BLaER1 treated with 17β-estradiol and CSF1 and Interleukin-3, amounts not matched to agents 10 nM and 100 nM (cell line): ENCODE measurements around the gene GLS.

Experiments
- H3K27ac ChIP-seq, 11 experiments: shearing (Covaris generic); formaldehyde crosslinking; 2 replicates each; pipeline ENCODE4 v1.8.1; 2022
- H3K27me3 ChIP-seq, 11 experiments: shearing (Covaris generic); formaldehyde crosslinking; 2 replicates each; pipeline ENCODE4 v1.8.1; 2022
- H3K36me3 ChIP-seq, 11 experiments: shearing (Covaris generic); formaldehyde crosslinking; 2 replicates each; pipeline ENCODE4 v1.8.1; 2022
- H3K4me1 ChIP-seq, 10 experiments: shearing (Covaris generic); formaldehyde crosslinking; 2 replicates each; pipeline ENCODE4 v1.8.1; 2022
- H3K4me2 ChIP-seq, 11 experiments: shearing (Covaris generic); formaldehyde crosslinking; 2 replicates each; pipeline ENCODE4 v1.8.1; 2022
- H3K4me3 ChIP-seq, 10 experiments: shearing (Covaris generic); formaldehyde crosslinking; 2 replicates each; pipeline ENCODE4 v1.8.1; 2022
- H3K9ac ChIP-seq, 11 experiments: shearing (Covaris generic); formaldehyde crosslinking; 2 replicates each; pipeline ENCODE4 v1.8.1; 2022
- H3K9me3 ChIP-seq, 11 experiments: shearing (Covaris generic); formaldehyde crosslinking; replicated peaks in 1 of 11; 2 replicates each; pipeline ENCODE4 v1.8.1; 2022
- H4K20me1 ChIP-seq, 11 experiments: shearing (Covaris generic); formaldehyde crosslinking; 2 replicates each; pipeline ENCODE4 v1.8.1; 2022
- Cebpa-rat ChIP-seq, 11 experiments: shearing (Covaris generic); IDR thresholded peaks; 2 replicates each; pipeline ENCODE4 v1.8.1; 2022

The GLS gene

DNA sequence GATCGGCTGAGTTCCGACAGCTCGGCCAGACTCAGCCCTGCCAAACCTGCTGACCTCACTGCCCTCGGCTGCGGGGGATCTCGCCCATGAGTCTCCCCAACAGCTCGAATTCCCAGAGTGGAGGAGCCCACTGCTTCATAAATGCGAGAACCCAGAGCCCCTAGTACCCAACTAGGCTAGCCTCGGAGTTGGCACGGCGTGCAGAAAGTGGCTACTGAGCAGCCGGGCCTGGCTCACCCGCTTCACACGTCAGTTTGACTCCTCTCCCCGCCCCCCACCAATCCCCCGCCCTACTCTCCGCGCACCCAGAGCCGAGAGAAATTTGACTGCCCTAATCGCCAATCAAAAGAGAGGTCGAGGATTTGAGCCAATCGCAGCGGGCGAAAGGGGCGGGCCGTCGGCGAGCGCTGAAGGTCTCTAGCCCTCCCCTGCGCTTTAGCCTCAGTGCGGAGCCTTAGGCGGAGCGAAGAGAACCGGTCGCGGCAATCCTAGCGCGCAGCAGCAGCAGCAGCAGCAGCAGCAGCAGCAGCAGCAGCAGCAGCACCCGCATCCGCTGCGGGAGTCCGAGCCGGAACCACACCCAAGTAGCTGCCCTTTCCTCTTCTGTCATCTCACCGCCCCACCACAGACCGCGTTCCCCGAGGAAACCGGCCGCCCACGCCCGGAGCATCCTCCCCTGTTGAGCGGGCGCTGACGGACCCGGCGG lies at the start of gene GLS:
Gene GLS, plus strand, starts transcription at position 444 of the 706 bp plus-strand sequence. CDS start 264 bp downstream, outside the sequence.
- Histone ChIP-seq H3K9ac (peak within 1 kb of the TSS; percentile 88 to 99 (median 98)), H3K4me2 (peak within 1 kb of the TSS; percentile 87 to 96 (median 92)), H3K36me3 (peaks cover 0 to 26% (median 10%) of the 10 kb centered on the region in 11 experiments; a peak in 13 of 22 replicates), H3K4me3 (peak within 1 kb of the TSS; percentile 87 to 100 (median 99)), H3K4me1 (peaks cover 47 to 58% (median 54%) of the 10 kb centered on the region in 10 experiments), H3K27ac (peak within 1 kb of the TSS; percentile 70 to 98 (median 97)), H3K27me3 (no peaks in the 10 kb centered on the region), H3K9me3 (no peaks in the 10 kb centered on the region), H4K20me1 (peaks cover 24 to 49% (median 41%) of the 10 kb centered on the region in 11 experiments; a peak in 21 of 22 replicates)
- no peak for TF ChIP-seq Cebpa-rat (IDR thresholded peaks at IDR 0.05)

DNA sequence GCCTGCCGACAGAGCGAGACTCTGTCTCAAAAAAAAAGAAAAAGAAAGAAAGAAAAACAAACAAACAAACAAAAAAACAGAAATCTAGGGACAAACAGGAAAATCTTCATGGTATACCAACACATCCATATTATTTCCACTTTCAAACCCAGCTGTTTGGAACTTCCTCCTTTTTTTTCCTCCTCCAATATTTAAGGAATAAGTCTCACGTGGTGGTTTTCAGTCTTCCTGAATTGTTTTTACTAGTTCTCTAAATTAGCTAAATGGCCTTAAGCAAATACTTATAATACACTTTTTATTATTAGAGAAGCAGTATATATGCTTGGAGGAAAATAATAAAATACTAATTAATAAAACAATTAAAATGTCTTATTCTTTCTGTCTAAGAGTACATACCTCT lies 48.7 kb upstream of the GLS start:
- Histone ChIP-seq H3K9ac (no peak overlapping the region), H3K9me3 (no peaks in the 10 kb centered on the region), H3K4me1 (no peaks in the 10 kb centered on the region), H4K20me1 (no peaks in the 10 kb centered on the region), H3K4me2 (0 out of 22 replicates have a peak overlapping the region, but pooled peaks of 1 of the 11 experiments have one; percentile 3), H3K36me3 (no peaks in the 10 kb centered on the region), H3K4me3 (no peak overlapping the region), H3K27me3 (no peaks in the 10 kb centered on the region), H3K27ac (no peak overlapping the region)
- TF ChIP-seq Cebpa-rat (IDR thresholded peaks at IDR 0.05) = no peak

DNA sequence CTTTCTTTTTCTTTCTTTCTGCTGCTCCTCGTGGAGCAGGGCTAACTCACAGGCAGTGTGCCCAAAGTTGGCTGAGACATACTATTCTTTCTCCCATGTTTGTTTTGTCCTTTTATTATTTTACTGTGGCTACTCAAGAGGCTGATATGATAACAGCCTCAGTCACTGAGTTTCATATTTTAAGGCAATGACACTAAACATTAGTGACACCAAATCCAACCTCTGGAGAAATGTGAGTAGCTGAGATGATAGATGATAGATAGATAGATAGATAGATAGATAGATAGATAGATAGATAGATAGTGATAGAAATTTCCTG lies 45.8 kb upstream of the GLS start:
- Histone ChIP-seq H3K4me3 (no peak overlapping the region), H3K27ac (no peak overlapping the region), H3K27me3 (no peaks in the 10 kb centered on the region), H3K4me2 (no peak overlapping the region), H4K20me1 (no peaks in the 10 kb centered on the region), H3K9me3 (no peaks in the 10 kb centered on the region), H3K9ac (no peak overlapping the region), H3K4me1 (peaks cover 0 to 11% (median 0%) of the 10 kb centered on the region in 10 experiments; a peak in 6 of 20 replicates), H3K36me3 (no peaks in the 10 kb centered on the region)
- no peak for TF ChIP-seq Cebpa-rat (IDR thresholded peaks at IDR 0.05)

DNA sequence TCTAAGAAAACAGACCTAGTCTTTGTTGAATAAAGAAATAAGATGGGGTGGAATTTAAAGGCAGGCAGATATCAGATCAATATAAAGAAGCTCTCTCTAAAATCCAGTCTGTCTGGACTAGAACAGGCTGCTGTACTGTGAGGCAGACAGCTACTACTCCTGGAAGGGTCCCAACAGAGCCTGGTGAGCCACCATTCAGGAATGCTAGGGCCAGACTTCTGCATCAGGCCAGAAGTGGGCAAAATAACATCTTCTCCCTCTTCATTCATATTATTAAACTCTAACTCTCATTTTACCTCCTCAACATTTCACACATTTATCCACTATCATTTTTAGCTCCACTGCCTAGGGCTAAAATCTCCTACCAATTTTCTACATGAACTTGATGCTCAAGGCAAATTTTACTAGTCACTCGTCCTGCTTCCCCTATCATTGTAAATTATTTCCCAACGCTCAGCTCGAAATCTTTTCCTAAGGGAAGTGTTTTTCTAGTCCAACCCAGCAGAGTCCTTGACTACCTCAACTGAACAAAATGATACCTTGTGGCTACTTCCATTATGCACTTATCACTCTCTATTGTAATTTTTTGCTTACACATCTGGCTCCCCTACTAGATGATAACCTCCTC lies 45.2 kb upstream of the GLS start:
- no peak for TF ChIP-seq Cebpa-rat (IDR thresholded peaks at IDR 0.05)
- no peaks in the 10 kb centered on the region for H4K20me1 ChIP-seq
- H3K4me1 ChIP-seq = peaks cover 0 to 11% (median 0%) of the 10 kb centered on the region in 10 experiments; a peak in 6 of 20 replicates
- no peaks in the 10 kb centered on the region for H3K36me3 ChIP-seq
- no peak overlapping the region for H3K4me2 ChIP-seq
- H3K27ac ChIP-seq = no peak overlapping the region
- no peaks in the 10 kb centered on the region for H3K9me3 ChIP-seq
- no peak overlapping the region for H3K9ac ChIP-seq
- H3K27me3 ChIP-seq = no peaks in the 10 kb centered on the region
- H3K4me3 ChIP-seq = no peak overlapping the region

DNA sequence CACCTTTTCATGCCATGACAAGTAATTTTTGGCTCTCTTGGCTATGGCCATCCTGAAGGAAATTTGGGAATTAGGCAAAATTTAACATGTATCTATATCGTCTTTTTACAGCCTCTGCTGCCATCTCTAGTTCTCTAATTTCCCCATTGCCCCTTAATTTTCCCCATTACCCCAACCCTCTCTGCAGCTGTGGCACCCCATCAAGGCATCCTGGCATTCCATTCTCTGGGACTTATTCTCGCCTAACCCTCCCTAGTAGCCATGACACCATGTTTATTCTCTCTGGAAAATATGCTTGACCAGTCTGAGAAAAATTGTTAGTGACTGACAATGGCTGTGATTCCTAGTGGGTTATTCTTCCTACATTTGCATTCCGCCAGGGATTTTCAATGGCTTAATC lies 43.9 kb upstream of the GLS start:
- H3K4me2 ChIP-seq = no peak overlapping the region
- TF ChIP-seq Cebpa-rat (IDR thresholded peaks at IDR 0.05) = no peak
- no peaks in the 10 kb centered on the region for H3K27me3 ChIP-seq
- H3K9ac ChIP-seq = no peak overlapping the region
- H3K9me3 ChIP-seq = no peaks in the 10 kb centered on the region
- H4K20me1 ChIP-seq = no peaks in the 10 kb centered on the region
- no peak overlapping the region for H3K4me3 ChIP-seq
- peaks cover 0 to 11% (median 0%) of the 10 kb centered on the region in 10 experiments; a peak in 6 of 20 replicates for H3K4me1 ChIP-seq
- no peak overlapping the region for H3K27ac ChIP-seq
- no peaks in the 10 kb centered on the region for H3K36me3 ChIP-seq

DNA sequence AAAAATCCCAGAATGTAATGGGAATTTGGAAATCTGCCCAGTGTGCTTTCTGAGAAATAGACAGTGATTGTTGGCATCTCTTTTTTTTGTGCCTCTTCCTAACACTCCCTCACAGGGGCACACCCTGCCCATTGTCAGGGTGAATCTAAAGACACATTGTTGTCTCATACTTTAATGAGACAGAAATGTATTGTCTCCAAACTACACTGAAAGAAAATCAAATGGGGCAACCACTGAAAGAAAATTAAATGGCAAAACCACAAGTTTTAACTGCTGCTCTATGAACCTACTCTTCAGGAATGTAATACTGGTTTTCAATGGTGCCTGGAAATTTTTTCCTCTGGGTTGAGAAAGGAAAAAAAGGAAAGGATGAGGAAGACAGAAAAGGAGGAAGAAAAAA lies 43.2 kb upstream of the GLS start:
- no peak for TF ChIP-seq Cebpa-rat (IDR thresholded peaks at IDR 0.05)
- Histone ChIP-seq H3K4me3 (no peak overlapping the region), H3K9me3 (no peaks in the 10 kb centered on the region), H3K4me1 (peaks cover 0 to 11% (median 0%) of the 10 kb centered on the region in 10 experiments; a peak in 6 of 20 replicates), H3K9ac (no peak overlapping the region), H4K20me1 (no peaks in the 10 kb centered on the region), H3K27me3 (no peaks in the 10 kb centered on the region), H3K4me2 (no peak overlapping the region), H3K36me3 (no peaks in the 10 kb centered on the region), H3K27ac (no peak overlapping the region)

DNA sequence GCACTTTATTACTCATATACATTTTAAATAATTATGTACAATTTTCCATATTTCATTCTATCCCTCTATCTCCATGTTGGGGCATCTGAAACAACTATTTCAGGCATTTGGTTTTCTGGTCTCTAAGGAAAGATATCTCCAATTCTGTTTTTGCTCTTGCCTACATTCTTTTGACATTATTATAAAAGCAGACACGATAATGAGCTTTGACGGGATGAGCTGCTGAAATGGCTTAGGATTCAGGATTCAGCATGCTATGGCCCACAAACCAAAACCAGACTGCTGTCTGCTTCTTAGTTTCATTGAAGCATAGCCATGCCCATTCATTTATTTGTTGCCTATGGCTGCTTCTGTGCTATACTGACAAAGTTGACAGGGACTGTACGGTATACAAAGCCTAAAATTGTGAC lies 42.7 kb upstream of the GLS start:
- no peaks in the 10 kb centered on the region for H4K20me1 ChIP-seq
- no peaks in the 10 kb centered on the region for H3K36me3 ChIP-seq
- no peak for TF ChIP-seq Cebpa-rat (IDR thresholded peaks at IDR 0.05)
- H3K27me3 ChIP-seq = no peaks in the 10 kb centered on the region
- H3K9me3 ChIP-seq = no peaks in the 10 kb centered on the region
- H3K27ac ChIP-seq = no peak overlapping the region
- no peak overlapping the region for H3K9ac ChIP-seq
- peak overlapping the region in 3 of 11 experiments; percentile 21 to 22 (median 21); a peak in 2 of 22 replicates for H3K4me2 ChIP-seq
- peaks cover 0 to 11% (median 0%) of the 10 kb centered on the region in 10 experiments; a peak in 6 of 20 replicates for H3K4me1 ChIP-seq
- H3K4me3 ChIP-seq = no peak overlapping the region

DNA sequence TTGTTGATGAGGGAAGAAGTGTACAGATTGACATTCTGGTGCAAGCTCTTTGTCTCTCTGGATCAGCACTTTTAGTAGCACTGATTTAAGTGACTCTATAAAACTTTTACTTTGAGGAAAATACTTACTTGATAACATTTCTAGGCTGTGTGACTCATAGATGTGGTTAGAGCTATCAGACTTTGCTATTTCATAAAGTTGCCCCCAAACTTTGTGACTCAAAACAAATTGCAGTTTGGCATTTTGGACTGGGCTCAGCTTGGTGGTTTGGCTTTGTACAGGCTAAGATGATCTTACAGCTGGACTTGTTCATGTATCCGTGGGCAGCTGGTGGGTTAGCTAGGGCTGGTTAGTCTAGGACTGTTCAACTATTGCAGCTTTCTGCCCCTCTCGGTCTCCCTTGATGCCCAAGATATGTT lies 42.1 kb upstream of the GLS start:
- H3K27me3 ChIP-seq = no peaks in the 10 kb centered on the region
- peak overlapping the region in 3 of 11 experiments; percentile 21 to 22 (median 21); a peak in 5 of 22 replicates for H3K4me2 ChIP-seq
- H3K27ac ChIP-seq = no peak overlapping the region
- no peaks in the 10 kb centered on the region for H4K20me1 ChIP-seq
- no peak overlapping the region for H3K9ac ChIP-seq
- TF ChIP-seq Cebpa-rat (IDR thresholded peaks at IDR 0.05) = no peak
- no peaks in the 10 kb centered on the region for H3K36me3 ChIP-seq
- H3K4me3 ChIP-seq = no peak overlapping the region
- H3K9me3 ChIP-seq = no peaks in the 10 kb centered on the region
- H3K4me1 ChIP-seq = peaks cover 0 to 11% (median 0%) of the 10 kb centered on the region in 10 experiments; a peak in 6 of 20 replicates

DNA sequence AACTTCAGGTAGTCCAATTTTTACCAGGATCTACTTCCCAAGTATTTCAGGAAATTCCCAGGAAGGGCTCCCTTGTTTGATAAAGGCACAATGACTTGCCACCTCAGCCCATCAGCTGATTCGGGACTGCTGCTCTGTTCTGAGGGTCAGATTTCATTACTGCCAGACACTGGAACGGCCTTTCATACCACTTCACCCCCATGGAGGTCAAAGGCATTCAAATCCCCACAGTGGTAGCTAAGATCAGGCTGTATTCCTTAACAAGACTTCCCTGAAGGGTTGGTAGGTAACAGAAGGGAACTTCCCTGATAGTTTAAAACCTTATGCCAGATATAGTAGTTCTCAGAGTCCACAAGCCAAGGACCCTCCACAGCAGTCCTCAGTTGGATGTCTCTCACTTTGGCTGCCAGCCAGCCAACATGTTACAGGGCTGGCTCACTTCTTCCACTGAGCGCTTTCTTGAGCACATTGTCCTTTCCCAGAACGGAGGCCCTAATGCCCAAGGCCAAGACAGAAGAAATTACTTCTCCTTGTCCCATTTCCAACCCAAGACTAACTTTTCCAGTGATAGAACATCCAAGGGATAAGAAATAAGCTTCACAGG lies 40.0 kb upstream of the GLS start:
- Histone ChIP-seq H4K20me1 (no peaks in the 10 kb centered on the region), H3K4me3 (no peak overlapping the region), H3K27ac (no peak overlapping the region), H3K4me2 (no peak overlapping the region), H3K4me1 (peaks cover 0 to 11% (median 0%) of the 10 kb centered on the region in 10 experiments; a peak in 6 of 20 replicates), H3K27me3 (no peaks in the 10 kb centered on the region), H3K9me3 (no peaks in the 10 kb centered on the region), H3K9ac (no peak overlapping the region), H3K36me3 (no peaks in the 10 kb centered on the region)
- no peak for TF ChIP-seq Cebpa-rat (IDR thresholded peaks at IDR 0.05)
